Measurements from ENCODE around the gene PHEX. TPM values are rescaled to one million over a fixed set of nuclear protein-coding genes. Genes with fewer than 3 reads are reported as not detected.

The PHEX gene
- total RNA-seq, 1 experiment from 2014 or later, result 0.04 TPM

GRCh38 chrX:22296871-22297270 is 264.7 kb downstream of the PHEX start (continued):
- no peak for TF ChIP-seq ZNF425 (CRISPR knock-in tag; conservative IDR thresholded peaks at IDR 0.05)
- no peak for TF ChIP-seq MLX (CRISPR knock-in tag; IDR thresholded peaks at IDR 0.05)
- no peak for TF ChIP-seq ATF3 (CRISPR knock-in tag; conservative IDR thresholded peaks at IDR 0.05)
- TF ChIP-seq SMAD4 (CRISPR knock-in tag; IDR thresholded peaks at IDR 0.05), result no peak
- TF ChIP-seq ZNF317 (CRISPR knock-in tag; IDR thresholded peaks at IDR 0.05; ENCODE audit: borderline replicate concordance, low read depth), result no peak
- TF ChIP-seq ZNF532 (CRISPR knock-in tag; IDR thresholded peaks at IDR 0.05; ENCODE audit: borderline replicate concordance), result no peak

- Mint-ChIP-seq H3K4me1 (peaks cover 21% of the 10 kb centered on the region), H3K4me3 (no peak overlapping the region), H3K9me3 (no peaks in the 10 kb centered on the region), H3K27ac (no peak overlapping the region), H3K27me3 (ENCODE audit: low read depth) (no peaks in the 10 kb centered on the region), H3K36me3 (no peaks in the 10 kb centered on the region)
- ChIA-PET POLR2A (no interaction called here), CTCF (no interaction called here)
- ATAC-seq (no peak), DNase-seq (ENCODE audit: low spot score) (no peak)
- TF ChIP-seq ZNF232 (CRISPR knock-in tag; IDR thresholded peaks at IDR 0.05) (no peak), ZNF263 (CRISPR knock-in tag; IDR thresholded peaks at IDR 0.05; ENCODE audit: low read depth) (no peak), MXD4 (CRISPR knock-in tag; IDR thresholded peaks at IDR 0.05; ENCODE audit: borderline replicate concordance) (no peak), ZNF396 (CRISPR knock-in tag; IDR thresholded peaks at IDR 0.05; ENCODE audit: borderline replicate concordance) (no peak), ZNF317 (CRISPR knock-in tag; IDR thresholded peaks at IDR 0.05; ENCODE audit: borderline replicate concordance, low read depth) (no peak), E2F1 (CRISPR knock-in tag; IDR thresholded peaks at IDR 0.05) (no peak), ZMAT4 (CRISPR knock-in tag; IDR thresholded peaks at IDR 0.05) (no peak), AFF4 (CRISPR knock-in tag; IDR thresholded peaks at IDR 0.05; ENCODE audit: borderline replicate concordance) (no peak), ZNF425 (CRISPR knock-in tag; conservative IDR thresholded peaks at IDR 0.05) (no peak), ZNF512 (CRISPR knock-in tag; IDR thresholded peaks at IDR 0.05; ENCODE audit: borderline replicate concordance) (no peak), SP1 (CRISPR knock-in tag; conservative IDR thresholded peaks at IDR 0.05) (no peak), ZNF423 (CRISPR knock-in tag; IDR thresholded peaks at IDR 0.05) (no peak), ZNF121 (CRISPR knock-in tag; IDR thresholded peaks at IDR 0.05) (no peak)
Observed at GRCh38 chrX:22300130-22300529, 268.0 kb downstream of the PHEX start.
